H9 (cell line): ENCODE data around the gene MOB4. TPM values are rescaled to one million over a fixed set of nuclear protein-coding genes. Genes with fewer than 3 reads are reported as not detected.

ENCODE experiments used
- DNase-seq: peaks from one replicate; pipeline ENCODE4 v3.0.0-alpha.2; 2017
- H2AFZ ChIP-seq: one replicate; pipeline ENCODE4 v1.6.1; 2013; ENCODE audit warnings: mild to moderate bottlenecking, low read length, control low read depth, moderate library complexity
- H2AK5ac ChIP-seq: 2 replicates; pipeline ENCODE4 v1.6.1; 2013; ENCODE audit warnings: low read length, control low read depth, mixed read lengths; ENCODE audit not compliant: insufficient read length
- H2BK120ac ChIP-seq: one replicate; pipeline ENCODE4 v1.6.1; 2013; ENCODE audit warnings: low read depth, mild to moderate bottlenecking, low read length, control low read depth, inconsistent platforms; ENCODE audit not compliant: poor library complexity, severe bottlenecking
- H2BK12ac ChIP-seq: 2 replicates; pipeline ENCODE4 v1.6.1; 2013; ENCODE audit warnings: low read length, control low read depth, mixed read lengths, low read depth; ENCODE audit not compliant: insufficient read length
- H2BK15ac ChIP-seq: 2 replicates; pipeline ENCODE4 v1.6.1; 2013; ENCODE audit warnings: low read depth, low read length, control low read depth
- H2BK20ac ChIP-seq: one replicate; pipeline ENCODE4 v1.6.1; 2013; ENCODE audit warnings: low read depth, mild to moderate bottlenecking, low read length, control low read depth, inconsistent platforms; ENCODE audit not compliant: poor library complexity, severe bottlenecking
- H2BK5ac ChIP-seq: 2 replicates; pipeline ENCODE4 v1.6.1; 2013; ENCODE audit warnings: low read length, control low read depth, mixed read lengths; ENCODE audit not compliant: insufficient read length
- H3K14ac ChIP-seq: 2 replicates; pipeline ENCODE4 v1.6.1; 2013; ENCODE audit warnings: low read length, control low read depth; ENCODE audit not compliant: insufficient read depth
- H3K18ac ChIP-seq: 2 replicates; pipeline ENCODE4 v1.6.1; 2013; ENCODE audit warnings: low read depth, mild to moderate bottlenecking, mixed read lengths, low read length, control low read depth; ENCODE audit not compliant: insufficient read length
- H3K23ac ChIP-seq: 2 replicates; pipeline ENCODE4 v1.6.1; 2013; ENCODE audit warnings: low read length, control low read depth, mixed read lengths, low read depth; ENCODE audit not compliant: insufficient read length
- H3K23me2 ChIP-seq: 2 replicates; pipeline ENCODE4 v1.6.1; 2013; ENCODE audit warnings: low read depth, mild to moderate bottlenecking, mixed read lengths, low read length, control low read depth; ENCODE audit not compliant: insufficient read length, poor library complexity, severe bottlenecking
- H3K27ac ChIP-seq: 2 replicates; pipeline ENCODE4 v1.5.1; 2013; ENCODE audit warnings: low read length, control low read depth, mixed read lengths, low read depth; ENCODE audit not compliant: insufficient read length
- H3K27me3 ChIP-seq: 2 replicates; pipeline ENCODE4 v1.6.1; 2013; ENCODE audit warnings: low read length, control low read depth, inconsistent platforms; ENCODE audit not compliant: insufficient read depth
- H3K4ac ChIP-seq: 2 replicates; pipeline ENCODE4 v1.6.1; 2013; ENCODE audit warnings: low read depth, mild to moderate bottlenecking, control low read depth, inconsistent platforms, low read length, moderate library complexity
- H3K4me1 ChIP-seq: 2 replicates; pipeline ENCODE4 v1.6.1; 2013; ENCODE audit warnings: low read length, control low read depth, inconsistent platforms; ENCODE audit not compliant: insufficient read depth
- H3K4me2 ChIP-seq: 2 replicates; pipeline ENCODE4 v1.6.1; 2013; ENCODE audit warnings: low read length, control low read depth, mixed read lengths; ENCODE audit not compliant: insufficient read length, insufficient read depth
- H3K56ac ChIP-seq: 2 replicates; pipeline ENCODE4 v1.6.1; 2013; ENCODE audit warnings: low read depth, mild to moderate bottlenecking, mixed read lengths, low read length, control low read depth; ENCODE audit not compliant: insufficient read length
- H3K79me1 ChIP-seq: 2 replicates; pipeline ENCODE4 v1.6.1; 2013; ENCODE audit warnings: low read depth, mild to moderate bottlenecking, moderate library complexity, low read length, control low read depth, inconsistent platforms; ENCODE audit not compliant: insufficient read depth, poor library complexity, severe bottlenecking
- H3K79me2 ChIP-seq: 2 replicates; pipeline ENCODE4 v1.6.1; 2013; ENCODE audit warnings: low read length, control low read depth, inconsistent platforms; ENCODE audit not compliant: insufficient read depth
- H3K9ac ChIP-seq: 2 replicates; pipeline ENCODE4 v1.6.1; 2013; ENCODE audit warnings: low read length, control low read depth, mixed read lengths; ENCODE audit not compliant: insufficient read length; ENCODE audit errors: extremely low read depth
- H3K9me3 ChIP-seq: one replicate; pipeline ENCODE4 v1.6.1; 2013; ENCODE audit warnings: low read depth, low read length, inconsistent platforms; ENCODE audit not compliant: control insufficient read depth
- H3T11ph ChIP-seq: one replicate; pipeline ENCODE4 v1.6.1; 2013; ENCODE audit warnings: mild to moderate bottlenecking, low read length, control low read depth, inconsistent platforms
- H4K20me1 ChIP-seq: one replicate; pipeline ENCODE4 v1.6.1; 2013; ENCODE audit not compliant: control insufficient read depth, insufficient read length, insufficient read depth
- H4K5ac ChIP-seq: 2 replicates; pipeline ENCODE4 v1.6.1; 2013; ENCODE audit warnings: low read depth, mild to moderate bottlenecking, mixed read lengths, low read length, control low read depth; ENCODE audit not compliant: insufficient read length
- H4K8ac ChIP-seq: replicated peaks from 2 replicates; pipeline ENCODE4 v1.6.1; 2013; ENCODE audit warnings: low read length, control low read depth, mixed read lengths, low read depth; ENCODE audit not compliant: insufficient read length
- H4K91ac ChIP-seq: 2 replicates; pipeline ENCODE4 v1.6.1; 2013; ENCODE audit warnings: low read depth, mild to moderate bottlenecking, moderate library complexity, mixed read lengths, low read length, control low read depth; ENCODE audit not compliant: insufficient read length
- H3K27ac Mint-ChIP-seq, 3 experiments: 2 replicates in 2 of 3; 3 replicates in 1 of 3; pipeline ENCODE4 v1.8.0; 2020 to 2021; ENCODE audit warnings: mixed read lengths in 3 of 3, mild to moderate bottlenecking in 1 of 3, moderate library complexity in 1 of 3
- H3K27me3 Mint-ChIP-seq: 2 replicates; pipeline ENCODE4 v1.8.0; 2021; ENCODE audit warnings: low read depth, mild to moderate bottlenecking, moderate library complexity, mixed read lengths
- H3K36me3 Mint-ChIP-seq, 3 experiments: 2 replicates in 2 of 3; 3 replicates in 1 of 3; pipeline ENCODE4 v1.8.0; 2020 to 2021; ENCODE audit warnings: low read depth in 3 of 3, mixed read lengths in 3 of 3; ENCODE audit not compliant: insufficient read depth in 1 of 3
- H3K4me1 Mint-ChIP-seq, 2 experiments: 2 replicates each; pipeline ENCODE4 v1.8.0; 2020; ENCODE audit warnings: mixed read lengths in 2 of 2
- H3K4me3 Mint-ChIP-seq, 2 experiments: 2 replicates in 1 of 2; 3 replicates in 1 of 2; pipeline ENCODE4 v1.8.0; 2020 to 2021; ENCODE audit warnings: mild to moderate bottlenecking in 2 of 2, mixed read lengths in 2 of 2, moderate library complexity in 1 of 2
- H3K9me3 Mint-ChIP-seq, 2 experiments: 2 replicates in 1 of 2; 3 replicates in 1 of 2; pipeline ENCODE4 v1.8.0; 2020; ENCODE audit warnings: mild to moderate bottlenecking in 2 of 2, mixed read lengths in 2 of 2, moderate library complexity in 1 of 2
- WGBS: extraction: QIAGEN DNeasy Blood & Tissue Kit; methylation state at CpG from one replicate; pipeline ENCODE4 v1.1.7; 2013; ENCODE audit warnings: missing lambda C conversion rate, low lambda C conversion rate, mixed read lengths; ENCODE audit not compliant: insufficient read length; ENCODE audit errors: extremely low coverage; 5-methylcytosine and 5-hydroxymethylcytosine counted together
- total RNA-seq: library from RNA; stranded (reverse); gene quantifications from 2 replicates; pipeline ENCODE4 v1.2.1, GENCODE V29; 2021
- TF ChIP-seq, protein P1 (sequence below): fragments of 200-600 bp; sonication (generic); conservative IDR thresholded peaks from 3 replicates; pipeline ENCODE4 v1.8.0; 2021; ENCODE audit warnings: antibody characterized with exemption, mild to moderate bottlenecking

MOB4 gene
- total RNA-seq, 1 experiment from 2014 or later = 57.6 TPM

DNA sequence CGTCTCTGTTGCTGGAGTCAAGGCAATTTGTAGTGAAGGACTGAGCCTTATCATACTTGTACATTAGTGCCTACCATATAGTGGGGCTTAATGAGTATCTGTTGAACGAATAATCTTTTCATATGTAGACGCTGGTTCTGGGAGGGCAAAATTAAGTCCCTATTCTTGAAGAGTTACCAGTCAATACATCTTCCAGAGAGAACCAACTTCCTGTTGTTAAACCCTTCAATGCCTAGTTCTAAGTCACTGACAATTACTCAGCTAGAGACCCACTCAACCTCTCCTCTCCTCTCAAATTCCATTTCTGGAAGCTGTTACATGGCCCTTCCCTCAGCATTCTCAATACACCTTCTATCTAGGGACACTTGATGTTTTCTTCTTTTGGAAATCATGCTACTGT is 1.1 kb upstream of the MOB4 start:
- Histone ChIP-seq H2AFZ (no peak overlapping the region), H3K4me1 (0 out of 2 replicates have a peak, but pooled peaks cover 3% of the 10 kb centered on the region)

More for the DNA sequence above, 1.1 kb upstream of the MOB4 start:
- no peak overlapping the region for H2BK120ac ChIP-seq
- H4K20me1 ChIP-seq = no peaks in the 10 kb centered on the region
- no peak overlapping the region for H3K4ac ChIP-seq
- DNase-seq = no peak
- H3K27ac ChIP-seq = no peak overlapping the region
- H3K23ac ChIP-seq = no peak overlapping the region
- H2BK20ac ChIP-seq = no peak overlapping the region
- Mint-ChIP-seq H3K4me1 (peaks cover 15 to 23% of the 10 kb centered on the region in 2 experiments), H3K36me3 (peaks cover 0 to 8% (median 3%) of the 10 kb centered on the region in 3 experiments; a peak in 2 of 7 replicates), H3K9me3 (no peaks in the 10 kb centered on the region; a peak in 1 of 5 replicates), H3K27me3 (no peaks in the 10 kb centered on the region; the same call in 1 of the 2 replicates), H3K4me3 (peak overlapping the region; percentile 85 to 92), H3K27ac (peak overlapping the region in 1 of 3 experiments; percentile 22; a peak in 1 of 7 replicates)
- H3T11ph ChIP-seq = no peak overlapping the region
- H4K91ac ChIP-seq = no peak overlapping the region
- H2BK15ac ChIP-seq = no peak overlapping the region
- H3K79me2 ChIP-seq = peaks cover 16% of the 10 kb centered on the region; the same call in 1 of the 2 replicates
- H4K5ac ChIP-seq = no peak overlapping the region
- H3K18ac ChIP-seq = no peak overlapping the region
- no peak overlapping the region for H4K8ac ChIP-seq
- peak overlapping the region; percentile 63 for H3K4me2 ChIP-seq
- no peaks in the 10 kb centered on the region for H3K9me3 ChIP-seq
- no peaks in the 10 kb centered on the region for H3K27me3 ChIP-seq
- H2BK12ac ChIP-seq = no peak overlapping the region
- no peak overlapping the region for H3K9ac ChIP-seq
- H3K14ac ChIP-seq = no peak overlapping the region
- no peak overlapping the region for H2AK5ac ChIP-seq
- H3K56ac ChIP-seq = no peak overlapping the region
- H2BK5ac ChIP-seq = no peak overlapping the region
- peaks cover 7% of the 10 kb centered on the region for H3K23me2 ChIP-seq
- no peaks in the 10 kb centered on the region for H3K79me1 ChIP-seq
- TF ChIP-seq, protein P1, sequence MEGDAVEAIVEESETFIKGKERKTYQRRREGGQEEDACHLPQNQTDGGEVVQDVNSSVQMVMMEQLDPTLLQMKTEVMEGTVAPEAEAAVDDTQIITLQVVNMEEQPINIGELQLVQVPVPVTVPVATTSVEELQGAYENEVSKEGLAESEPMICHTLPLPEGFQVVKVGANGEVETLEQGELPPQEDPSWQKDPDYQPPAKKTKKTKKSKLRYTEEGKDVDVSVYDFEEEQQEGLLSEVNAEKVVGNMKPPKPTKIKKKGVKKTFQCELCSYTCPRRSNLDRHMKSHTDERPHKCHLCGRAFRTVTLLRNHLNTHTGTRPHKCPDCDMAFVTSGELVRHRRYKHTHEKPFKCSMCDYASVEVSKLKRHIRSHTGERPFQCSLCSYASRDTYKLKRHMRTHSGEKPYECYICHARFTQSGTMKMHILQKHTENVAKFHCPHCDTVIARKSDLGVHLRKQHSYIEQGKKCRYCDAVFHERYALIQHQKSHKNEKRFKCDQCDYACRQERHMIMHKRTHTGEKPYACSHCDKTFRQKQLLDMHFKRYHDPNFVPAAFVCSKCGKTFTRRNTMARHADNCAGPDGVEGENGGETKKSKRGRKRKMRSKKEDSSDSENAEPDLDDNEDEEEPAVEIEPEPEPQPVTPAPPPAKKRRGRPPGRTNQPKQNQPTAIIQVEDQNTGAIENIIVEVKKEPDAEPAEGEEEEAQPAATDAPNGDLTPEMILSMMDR = no peak
- no CpG with 5 or more reads among the region's 3 CpGs for WGBS
